ENCODE measurements around the gene IRS2. TPM values are rescaled to one million over a fixed set of nuclear protein-coding genes. Genes with fewer than 3 reads are reported as not detected.

Gene IRS2
- total RNA-seq, 1 donor from 2014 or later = 7.5 TPM

DNA sequence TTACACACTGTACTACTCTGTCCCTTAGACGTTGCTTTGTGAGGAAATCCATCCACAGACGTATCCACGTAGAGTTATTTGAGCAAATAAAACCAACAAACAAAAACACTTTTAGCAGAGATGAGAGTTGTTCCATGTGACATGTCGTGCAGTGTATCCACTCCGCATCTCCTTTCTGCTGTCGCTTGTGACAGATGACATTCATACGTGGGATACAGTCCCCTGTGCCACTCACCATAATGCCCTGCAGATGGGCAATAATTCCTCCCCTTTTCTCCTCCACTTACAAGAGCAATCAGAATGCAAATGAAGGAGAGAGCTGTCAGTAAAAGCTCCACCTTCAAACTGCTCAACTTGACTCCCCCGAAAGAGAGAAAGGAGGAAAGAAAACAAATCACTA, 26.0 kb downstream of the IRS2 start:
- intact Hi-C loops (cut with micrococcal nuclease) = no loop called here

DNA sequence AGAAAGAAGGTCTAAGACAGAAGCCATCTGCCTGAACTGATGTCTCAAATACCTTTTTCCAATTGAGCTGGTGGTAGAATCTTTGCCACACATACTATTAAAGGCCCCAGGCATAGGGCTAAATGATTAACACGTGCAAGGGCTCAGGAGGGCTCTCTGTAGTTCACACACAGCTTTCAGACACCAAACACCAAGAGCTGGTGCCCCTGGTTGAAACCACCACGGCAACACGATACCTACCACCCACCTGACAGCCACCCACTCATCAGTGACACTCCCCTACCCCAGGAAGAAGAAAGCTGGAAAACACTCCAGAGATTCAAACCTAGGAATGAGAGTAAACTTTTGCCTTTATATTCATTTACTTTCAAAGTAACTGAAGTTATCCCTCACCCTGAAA, 26.8 kb downstream of the IRS2 start:
- intact Hi-C loops (cut with micrococcal nuclease) = no loop called here

- intact Hi-C loops (cut with micrococcal nuclease) = no loop called here
These were observed 27.4 kb downstream of the IRS2 start for GRCh38 chr13:109758937-109759480.

GRCh38 chr13:109756778-109757177, 29.6 kb downstream of the IRS2 start:
- intact Hi-C loops (cut with micrococcal nuclease) = no loop called here

DNA sequence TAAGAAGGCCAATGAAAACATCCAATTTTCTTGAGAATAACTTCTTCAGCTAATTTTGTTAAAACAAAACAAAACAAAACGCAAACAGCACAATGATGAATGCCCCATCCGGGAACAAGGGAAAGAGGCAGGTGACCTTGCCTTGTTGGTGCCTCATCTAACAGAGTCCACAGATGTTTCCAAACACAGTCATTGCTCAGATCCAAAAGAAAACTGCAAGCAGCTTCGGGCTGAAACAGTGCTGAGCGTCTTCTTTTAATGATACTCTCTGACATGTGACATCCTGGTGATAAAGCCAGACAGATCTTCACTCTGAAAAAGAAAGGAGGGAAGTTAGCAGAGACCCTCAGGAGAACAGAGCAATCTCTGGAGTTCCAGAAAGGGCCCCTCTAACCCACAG, 30.4 kb downstream of the IRS2 start:
- intact Hi-C loops (cut with micrococcal nuclease) = no loop called here

DNA sequence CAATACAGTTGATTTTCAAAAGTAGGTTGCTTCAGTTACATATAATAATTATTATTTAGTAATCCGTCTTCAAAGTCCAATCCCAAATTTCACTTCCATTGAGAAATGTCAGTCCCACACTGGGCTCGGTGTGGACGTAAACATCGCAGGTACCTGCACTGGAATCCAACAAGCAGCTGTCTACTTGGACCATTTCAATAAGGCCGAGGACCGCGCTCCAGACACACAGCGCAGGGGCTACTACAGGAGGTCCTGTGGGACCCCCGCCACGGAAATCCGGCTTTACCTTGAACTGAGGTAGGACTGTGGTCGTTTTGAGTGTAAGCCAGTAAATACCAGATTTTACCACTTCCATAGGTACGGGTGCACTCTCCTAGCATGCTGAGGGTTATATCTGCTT, 30.8 kb downstream of the IRS2 start:
- intact Hi-C loops (cut with micrococcal nuclease) = no loop called here

DNA sequence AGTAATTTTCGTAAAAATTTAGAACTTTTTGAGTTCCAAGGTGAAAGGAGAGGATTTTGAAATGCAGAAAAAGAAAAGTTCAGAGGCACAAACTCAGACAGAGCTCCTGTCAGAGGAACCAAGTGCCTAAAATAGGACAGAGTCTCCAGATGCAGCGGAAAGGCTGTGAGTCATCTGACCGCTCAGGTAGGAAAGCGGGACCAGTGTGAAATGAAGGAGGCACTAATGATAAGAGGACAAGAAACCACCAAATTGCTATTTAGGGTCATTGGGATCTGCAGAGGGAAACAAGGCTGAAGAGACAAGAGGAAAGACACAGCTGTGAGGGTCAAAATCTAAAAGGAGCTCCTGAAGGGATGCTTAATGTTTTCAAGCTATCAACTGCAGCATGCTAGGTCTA, 34.9 kb downstream of the IRS2 start:
- intact Hi-C loops (cut with micrococcal nuclease) = no loop called here

GRCh38 chr13:109750221-109750775, 36.1 kb downstream of the IRS2 start:
- intact Hi-C loops (cut with micrococcal nuclease) = no loop called here

GRCh38 chr13:109749365-109749764, 37.0 kb downstream of the IRS2 start:
- intact Hi-C loops (cut with micrococcal nuclease) = no loop called here

DNA sequence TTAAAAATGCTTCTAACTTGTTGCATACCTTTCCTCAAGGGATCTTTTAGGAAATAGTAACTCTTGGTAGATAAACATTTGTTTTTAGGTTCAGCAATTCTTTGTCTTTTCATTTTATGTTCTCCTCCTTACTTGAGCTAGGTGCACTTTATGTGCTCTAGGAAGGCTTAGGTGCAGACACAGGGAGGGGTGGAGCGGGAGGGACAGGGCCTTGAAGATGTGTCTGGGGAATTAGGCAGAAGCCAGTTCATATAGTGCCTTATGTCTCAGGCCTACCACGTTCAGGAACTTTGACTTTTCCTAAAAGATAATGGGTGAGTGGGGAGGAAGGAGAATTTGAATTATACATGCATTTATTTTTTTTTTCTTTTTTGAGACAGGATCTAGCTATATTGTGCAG, 37.7 kb downstream of the IRS2 start:
- intact Hi-C loops (cut with micrococcal nuclease) = no loop called here

DNA sequence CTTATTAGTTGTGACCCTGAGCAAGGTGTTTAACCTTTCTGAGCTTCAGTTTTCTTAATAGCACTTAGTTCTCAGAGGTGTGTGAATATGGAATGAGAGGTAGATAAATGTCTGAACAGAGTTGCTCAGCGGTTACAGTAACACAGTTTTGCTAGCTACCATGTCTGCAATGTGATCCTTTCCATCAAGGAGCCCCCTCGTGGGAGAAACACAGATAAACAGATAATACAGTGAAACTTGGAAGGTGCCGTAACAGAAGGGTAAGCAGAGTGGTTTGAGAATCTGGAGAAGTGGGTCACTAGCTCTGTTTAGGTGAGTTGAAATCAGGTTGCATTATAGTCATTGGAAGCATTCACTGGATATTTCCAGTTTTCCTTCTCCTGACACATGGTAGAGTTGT, 38.9 kb downstream of the IRS2 start:
- intact Hi-C loops (cut with micrococcal nuclease) = no loop called here

GRCh38 chr13:109746364-109746763, 40.0 kb downstream of the IRS2 start:
- intact Hi-C loops (cut with micrococcal nuclease) = no loop called here

- intact Hi-C loops (cut with micrococcal nuclease) = no loop called here
These were observed 40.7 kb downstream of the IRS2 start for GRCh38 chr13:109745702-109746101.

- intact Hi-C loops (cut with micrococcal nuclease) = no loop called here
These were observed 41.3 kb downstream of the IRS2 start for GRCh38 chr13:109745060-109745459.

GRCh38 chr13:109744512-109745051, 41.8 kb downstream of the IRS2 start:
- intact Hi-C loops (cut with micrococcal nuclease) = no loop called here

DNA sequence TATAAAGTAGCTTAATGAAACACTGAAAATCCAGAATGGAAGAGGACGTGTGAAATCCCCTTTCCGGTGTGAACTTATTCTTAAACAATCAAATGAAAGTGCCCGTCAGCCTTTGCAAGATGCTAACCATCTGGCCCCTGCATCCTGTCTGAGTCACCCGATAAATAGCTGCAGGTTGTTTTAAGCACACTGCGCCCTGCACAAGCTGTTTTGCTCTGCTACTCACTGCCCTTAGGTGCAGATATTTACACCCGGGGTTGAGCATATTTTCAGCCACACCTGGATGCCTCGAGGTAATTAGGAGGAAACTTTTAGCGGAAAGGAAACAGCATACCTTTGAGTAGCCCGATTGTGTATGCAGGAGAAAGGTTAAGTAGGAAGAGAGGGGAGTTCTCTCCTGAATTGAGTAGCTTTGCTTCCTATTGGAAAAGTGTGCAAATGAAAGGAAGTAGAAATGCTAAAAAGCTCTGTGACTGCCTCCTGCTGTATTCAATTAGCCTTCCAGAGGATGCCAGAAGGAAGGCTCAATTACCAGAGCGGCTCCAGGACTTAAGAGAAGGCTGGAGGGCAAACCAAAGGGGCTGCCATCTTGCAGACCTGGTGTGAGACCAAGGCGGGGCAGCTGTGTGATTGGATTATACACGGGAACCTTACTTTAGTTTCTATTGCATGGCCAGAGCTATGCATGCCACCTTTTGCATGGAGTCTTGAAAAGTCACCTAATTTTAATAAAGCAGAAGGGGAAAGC, 42.5 kb downstream of the IRS2 start:
- intact Hi-C loops (cut with micrococcal nuclease) = no loop called here

GRCh38 chr13:109741966-109742365, 44.4 kb downstream of the IRS2 start:
- intact Hi-C loops (cut with micrococcal nuclease) = no loop called here

DNA sequence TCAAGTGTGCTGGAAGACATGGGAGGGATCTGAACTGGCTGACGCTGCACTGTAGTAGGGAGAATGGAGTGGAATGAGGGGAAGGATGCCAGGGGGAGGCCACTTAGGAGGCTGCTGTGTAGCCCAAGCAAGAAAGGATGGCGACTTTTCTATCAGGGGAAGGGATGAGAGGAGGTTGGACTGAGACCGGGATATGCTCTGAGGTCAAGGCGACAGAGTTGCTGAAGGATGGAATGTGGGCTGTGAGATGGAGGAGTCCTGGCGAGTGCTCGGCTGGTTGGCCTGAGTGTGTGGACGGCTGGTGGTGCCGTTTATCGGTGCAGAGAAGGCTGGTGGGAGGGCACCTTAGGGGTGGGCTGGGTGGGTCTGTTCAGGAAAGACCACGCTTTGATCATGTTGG, 45.7 kb downstream of the IRS2 start:
- intact Hi-C loops (cut with micrococcal nuclease) = no loop called here

- intact Hi-C loops (cut with micrococcal nuclease) = no loop called here
These were observed 46.3 kb downstream of the IRS2 start for GRCh38 chr13:109740121-109740520.

- intact Hi-C loops (cut with micrococcal nuclease) = no loop called here
These were observed 48.1 kb downstream of the IRS2 start for GRCh38 chr13:109738298-109738746.

DNA sequence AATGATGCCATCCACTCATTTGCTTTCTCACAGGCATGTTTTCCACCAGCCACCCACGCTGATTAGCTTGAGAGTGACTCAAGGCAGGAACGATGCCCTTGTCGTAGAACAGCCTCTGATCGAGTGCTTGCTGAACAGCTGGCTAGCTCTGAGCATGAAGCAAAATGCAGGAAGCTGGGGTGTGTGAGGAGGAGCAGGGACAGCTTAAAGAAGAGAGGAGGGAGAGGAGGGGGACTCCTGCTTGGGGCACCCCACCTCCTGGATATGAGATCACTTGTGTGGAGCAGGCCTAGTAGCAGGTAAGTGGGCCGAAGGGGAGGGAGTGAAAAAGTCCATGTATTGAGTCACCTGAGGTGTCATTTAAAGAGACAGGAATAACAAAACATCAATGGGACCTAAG, 48.8 kb downstream of the IRS2 start:
- intact Hi-C loops (cut with micrococcal nuclease) = no loop called here

DNA sequence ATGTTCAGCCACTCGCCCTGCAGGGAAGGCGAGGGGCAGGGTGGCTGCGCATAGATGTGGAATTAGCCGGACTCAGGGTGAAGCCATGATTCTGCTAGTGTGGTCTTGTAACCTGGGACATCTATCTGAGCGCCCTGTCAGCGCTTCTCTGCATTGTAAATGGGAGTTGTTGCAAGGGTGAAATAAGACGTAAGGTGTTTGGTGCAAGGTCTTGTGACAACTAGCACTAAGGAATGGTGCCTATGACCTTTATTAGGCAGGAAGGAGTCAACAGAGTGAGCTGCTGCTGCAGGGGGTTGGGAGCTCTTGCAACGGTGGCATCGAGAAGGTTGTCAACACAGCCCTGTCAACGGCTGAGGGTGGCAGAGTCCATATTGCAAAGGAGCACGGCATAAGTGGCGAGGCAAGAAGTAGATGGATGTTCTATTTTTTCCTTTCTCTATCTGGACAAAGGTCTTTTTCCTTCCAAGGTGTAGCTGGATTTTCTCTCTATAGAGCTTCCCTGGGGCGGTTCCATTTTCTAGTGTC, 49.3 kb downstream of the IRS2 start:
- intact Hi-C loops (cut with micrococcal nuclease) = no loop called here
